ENCODE data around the gene APOL1.

GRCh38 chr22:36257308-36257707 is 4.4 kb downstream of the APOL1 start:
- TF ChIP-seq CTCF (IDR thresholded peaks at IDR 0.05) (no peak), POLR2A (IDR thresholded peaks at IDR 0.05) (no peak)
